Measurements from ENCODE around the gene YTHDF1. TPM values are rescaled to one million over a fixed set of nuclear protein-coding genes. Genes with fewer than 3 reads are reported as not detected.

Gene YTHDF1
- total RNA-seq, 2 donors from 2014 or later: 21.8 to 31.8 TPM

DNA sequence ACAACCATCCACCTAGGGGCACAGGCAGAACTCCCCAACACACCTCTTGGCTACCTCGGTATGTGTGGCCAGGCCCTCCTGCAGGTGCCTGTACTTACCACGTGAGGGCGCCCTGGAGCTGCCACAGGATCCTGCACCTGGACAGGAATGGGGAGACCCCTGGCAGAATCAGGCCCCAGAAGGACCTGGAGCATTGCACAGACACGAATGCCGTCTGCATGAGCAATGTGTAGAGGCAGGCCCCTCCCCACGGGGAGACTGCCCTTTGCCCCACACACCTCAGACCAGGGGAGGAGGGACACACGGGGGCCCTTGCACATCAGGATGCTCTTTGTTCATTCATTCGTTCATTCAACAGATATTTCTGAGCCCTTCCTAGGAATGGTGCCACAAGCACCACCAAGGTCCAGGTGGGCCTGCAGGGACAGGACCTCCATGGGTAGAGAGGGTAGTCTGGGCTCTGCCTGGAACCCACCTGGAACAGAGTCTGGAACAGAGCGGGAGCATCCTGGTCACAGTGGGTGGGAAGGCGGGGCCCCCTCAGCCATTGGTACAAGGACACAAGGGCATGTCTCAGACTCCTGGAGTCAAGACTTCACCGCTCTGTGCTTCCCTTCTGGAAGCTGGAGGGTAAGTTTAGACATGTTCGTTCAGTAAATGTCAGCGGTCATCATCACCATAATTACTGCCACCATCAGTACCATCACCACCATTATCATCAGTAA is 32.3 kb downstream of the YTHDF1 start:
- DNase-seq (ENCODE audit: low spot score) (no peak), ATAC-seq (ENCODE audit: insufficient number of reproducible peaks, low FRiP score, low read depth) (no peak)
- Histone ChIP-seq H3K27ac (no peak overlapping the region), H3K9me3 (no peaks in the 10 kb centered on the region), H3K4me1 (ENCODE audit: control insufficient read depth in 1 of 2, low read depth in 2 of 2) (peaks cover 0 to 14% of the 10 kb centered on the region in 2 donors), H3K27me3 (replicated peaks; ENCODE audit: insufficient read depth) (no peaks in the 10 kb centered on the region), H3K36me3 (no peaks in the 10 kb centered on the region), H3K4me3 (no peak overlapping the region)
- TF ChIP-seq, protein P1, sequence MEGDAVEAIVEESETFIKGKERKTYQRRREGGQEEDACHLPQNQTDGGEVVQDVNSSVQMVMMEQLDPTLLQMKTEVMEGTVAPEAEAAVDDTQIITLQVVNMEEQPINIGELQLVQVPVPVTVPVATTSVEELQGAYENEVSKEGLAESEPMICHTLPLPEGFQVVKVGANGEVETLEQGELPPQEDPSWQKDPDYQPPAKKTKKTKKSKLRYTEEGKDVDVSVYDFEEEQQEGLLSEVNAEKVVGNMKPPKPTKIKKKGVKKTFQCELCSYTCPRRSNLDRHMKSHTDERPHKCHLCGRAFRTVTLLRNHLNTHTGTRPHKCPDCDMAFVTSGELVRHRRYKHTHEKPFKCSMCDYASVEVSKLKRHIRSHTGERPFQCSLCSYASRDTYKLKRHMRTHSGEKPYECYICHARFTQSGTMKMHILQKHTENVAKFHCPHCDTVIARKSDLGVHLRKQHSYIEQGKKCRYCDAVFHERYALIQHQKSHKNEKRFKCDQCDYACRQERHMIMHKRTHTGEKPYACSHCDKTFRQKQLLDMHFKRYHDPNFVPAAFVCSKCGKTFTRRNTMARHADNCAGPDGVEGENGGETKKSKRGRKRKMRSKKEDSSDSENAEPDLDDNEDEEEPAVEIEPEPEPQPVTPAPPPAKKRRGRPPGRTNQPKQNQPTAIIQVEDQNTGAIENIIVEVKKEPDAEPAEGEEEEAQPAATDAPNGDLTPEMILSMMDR (IDR thresholded peaks at IDR 0.05): peak; percentile 47

DNA sequence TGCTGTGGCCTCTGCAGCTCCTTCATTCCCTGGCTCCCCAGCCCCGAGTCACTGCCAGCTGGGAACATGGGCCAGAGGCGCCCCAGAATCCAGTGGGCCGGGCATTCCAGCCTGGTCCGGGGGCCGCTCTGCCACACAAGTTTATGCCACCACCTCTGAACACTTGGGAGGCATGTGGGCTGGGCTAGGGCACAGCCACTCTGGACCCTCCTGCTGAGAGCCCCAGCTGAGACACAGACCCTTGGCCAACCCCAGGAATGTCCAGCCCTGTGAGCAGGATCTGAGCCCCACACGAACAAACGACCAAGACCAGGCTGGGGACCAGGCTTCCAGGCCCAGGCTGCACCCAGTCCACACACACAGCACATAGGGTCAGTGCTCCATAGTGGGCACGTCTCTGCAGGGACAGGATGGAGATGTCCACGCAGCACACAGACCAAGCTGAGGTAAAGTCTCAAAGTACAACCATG is 33.0 kb downstream of the YTHDF1 start:
- Histone ChIP-seq H3K4me1 (ENCODE audit: control insufficient read depth in 1 of 2, low read depth in 2 of 2) (peaks cover 0 to 20% of the 10 kb centered on the region in 2 donors), H3K27me3 (replicated peaks; ENCODE audit: insufficient read depth) (peaks cover 3% of the 10 kb centered on the region), H3K4me3 (no peak overlapping the region), H3K36me3 (no peaks in the 10 kb centered on the region), H3K27ac (no peak overlapping the region), H3K9me3 (no peaks in the 10 kb centered on the region)
- ATAC-seq (ENCODE audit: insufficient number of reproducible peaks, low FRiP score, low read depth): no peak
- no peak for DNase-seq (ENCODE audit: low spot score)
- TF ChIP-seq, protein P1 (IDR thresholded peaks at IDR 0.05): no peak

DNA sequence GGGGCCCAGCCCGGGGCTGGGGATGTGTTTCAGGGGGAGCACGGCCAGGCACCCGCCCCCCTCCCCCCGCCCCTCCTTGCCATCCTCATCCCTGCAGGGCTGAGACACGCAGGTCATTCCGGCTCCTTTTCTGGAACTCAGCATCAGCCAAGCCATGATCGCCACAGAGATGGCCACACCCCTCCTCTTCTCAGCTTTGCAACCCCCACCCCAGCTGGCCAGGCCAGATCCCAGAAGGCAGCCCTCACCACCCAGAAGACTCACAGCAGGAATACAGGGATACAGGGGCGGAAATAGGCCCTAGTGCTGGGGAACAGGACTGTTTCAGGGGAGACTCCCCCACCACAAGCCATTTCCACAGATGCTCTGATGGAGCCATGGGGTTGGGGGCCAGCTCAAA is 33.5 kb downstream of the YTHDF1 start:
- no peaks in the 10 kb centered on the region for H3K36me3 ChIP-seq
- ATAC-seq (ENCODE audit: insufficient number of reproducible peaks, low FRiP score, low read depth): no peak
- TF ChIP-seq, protein P1 (IDR thresholded peaks at IDR 0.05): no peak
- H3K4me3 ChIP-seq: no peak overlapping the region
- H3K27me3 ChIP-seq (replicated peaks; ENCODE audit: insufficient read depth): peaks cover 6% of the 10 kb centered on the region
- H3K9me3 ChIP-seq: no peaks in the 10 kb centered on the region
- no peak overlapping the region for H3K27ac ChIP-seq
- H3K4me1 ChIP-seq (ENCODE audit: control insufficient read depth in 1 of 2, low read depth in 2 of 2): peaks cover 4 to 25% of the 10 kb centered on the region in 2 donors
- no peak for DNase-seq (ENCODE audit: low spot score)

DNA sequence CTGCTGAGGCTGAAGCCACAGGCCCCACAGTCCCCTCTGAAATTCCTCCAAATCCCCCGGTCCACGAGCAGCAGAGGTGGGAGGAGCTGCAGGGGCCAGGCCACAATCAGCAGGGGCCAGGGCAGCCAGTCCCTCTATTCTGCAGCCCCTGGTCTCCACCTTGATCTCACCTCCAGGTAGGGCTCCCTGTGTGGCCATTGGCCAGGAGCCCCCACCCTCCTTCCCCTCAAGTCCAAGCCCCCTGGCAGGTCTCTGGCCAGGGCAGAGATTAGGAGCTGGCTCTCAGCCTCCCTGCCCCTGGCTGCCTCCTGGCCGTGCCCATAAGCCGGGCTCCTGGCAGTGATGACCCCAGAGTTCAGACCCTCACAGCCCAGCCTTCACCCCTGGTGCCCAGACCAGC is 34.7 kb downstream of the YTHDF1 start:
- DNase-seq (ENCODE audit: low spot score) (no peak), ATAC-seq (ENCODE audit: insufficient number of reproducible peaks, low FRiP score, low read depth) (no peak)
- Histone ChIP-seq H3K4me1 (ENCODE audit: control insufficient read depth in 1 of 2, low read depth in 2 of 2) (peaks cover 4 to 31% of the 10 kb centered on the region in 2 donors), H3K27me3 (replicated peaks; ENCODE audit: insufficient read depth) (peaks cover 6% of the 10 kb centered on the region), H3K27ac (no peak overlapping the region), H3K9me3 (no peaks in the 10 kb centered on the region), H3K4me3 (no peak overlapping the region), H3K36me3 (no peaks in the 10 kb centered on the region)
- TF ChIP-seq, protein P1 (IDR thresholded peaks at IDR 0.05): no peak

DNA sequence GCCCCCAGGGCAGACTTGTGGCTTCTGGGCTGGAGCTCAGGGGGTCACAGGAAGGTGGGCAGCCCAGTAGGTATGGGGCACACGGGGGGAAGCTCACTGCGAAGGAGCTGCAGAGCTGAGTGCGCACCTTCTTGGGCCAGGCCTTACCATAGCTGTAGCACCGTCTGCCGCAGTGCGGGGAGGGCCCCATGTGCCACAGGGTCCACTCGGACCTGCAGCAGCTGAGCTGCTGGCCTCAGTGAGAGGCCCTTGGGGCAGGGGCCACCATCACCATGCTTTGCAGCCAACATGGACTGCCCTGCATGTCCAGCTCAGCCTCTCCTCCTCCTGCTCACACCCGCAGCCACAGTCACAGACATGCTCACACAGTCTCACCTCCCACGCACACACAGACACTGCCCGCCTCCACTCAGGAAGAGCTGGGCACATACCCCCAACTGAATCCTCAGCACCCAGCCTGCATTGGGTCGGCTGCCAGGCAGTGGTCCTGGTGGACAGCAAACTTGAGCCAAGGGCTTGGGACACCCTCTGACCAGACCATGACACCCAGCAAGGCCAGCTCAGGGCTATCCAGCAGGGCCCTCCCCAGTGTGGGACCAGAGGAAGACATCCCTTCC is 35.3 kb downstream of the YTHDF1 start:
- no peak overlapping the region for H3K4me3 ChIP-seq
- H3K9me3 ChIP-seq: no peaks in the 10 kb centered on the region
- H3K27ac ChIP-seq: no peak overlapping the region
- TF ChIP-seq, protein P1 (IDR thresholded peaks at IDR 0.05): no peak
- peaks cover 4 to 31% of the 10 kb centered on the region in 2 donors for H3K4me1 ChIP-seq (ENCODE audit: control insufficient read depth in 1 of 2, low read depth in 2 of 2)
- no peaks in the 10 kb centered on the region for H3K36me3 ChIP-seq
- ATAC-seq (ENCODE audit: insufficient number of reproducible peaks, low FRiP score, low read depth) (no peak), DNase-seq (ENCODE audit: low spot score) (no peak)
- H3K27me3 ChIP-seq (replicated peaks; ENCODE audit: insufficient read depth): peaks cover 10% of the 10 kb centered on the region

All from thoracic aorta (tissue), 2 donors.